Fibroblast of villous mesenchyme (primary cell): Measurements from ENCODE around the gene EOLA2. TPM values are rescaled to one million over a fixed set of nuclear protein-coding genes. Genes with fewer than 3 reads are reported as not detected.
"Not testable (repeated sequence)": the region's sequence is repeated elsewhere in the genome, so short reads cannot be mapped to it uniquely, and the experiment has no call there.

Source experiments
- DNase-seq: peaks from one replicate; pipeline ENCODE4 v3.0.0-alpha.2; 2010; ENCODE audit warnings: low read depth
- H3K4me3 ChIP-seq: 2 replicates; pipeline ENCODE4 v1.5.1; 2011; ENCODE audit warnings: low read depth, mild to moderate bottlenecking, low read length
- CTCF ChIP-seq: IDR thresholded peaks from 2 replicates; pipeline ENCODE4 v1.5.1; 2012; ENCODE audit warnings: low read depth, mild to moderate bottlenecking, low read length; ENCODE audit not compliant: insufficient read depth
- total RNA-seq: library from RNA; depleted of rRNA; stranded (reverse); fragments of >200 nt; gene quantifications from 2 replicates; pipeline ENCODE4 v1.2.3, GENCODE V29; 2012

EOLA2 gene
- total RNA-seq, 1 donor = 16.4 TPM

- not testable (repeated sequence) for DNase-seq, H3K4me3 ChIP-seq
- peak; percentile 53 for TF ChIP-seq CTCF
Measured at GRCh38 chrX:149940674-149941024, 2.4 kb upstream of the EOLA2 start.

- DNase-seq = peak; percentile 98
- no peak for TF ChIP-seq CTCF
- peak overlapping the region; percentile 66 for H3K4me3 ChIP-seq
Measured at GRCh38 chrX:149939905-149940673, 1.8 kb upstream of the EOLA2 start.

GRCh38 chrX:149939655-149939904 lies 1.3 kb upstream of the EOLA2 start:
- no peak for DNase-seq
- TF ChIP-seq CTCF = no peak
- peak overlapping the region; percentile 66 for H3K4me3 ChIP-seq

GRCh38 chrX:149938881-149939654 lies 777 bp upstream of the EOLA2 start:
- no peak for TF ChIP-seq CTCF
- peak overlapping the region; percentile 55 for H3K4me3 ChIP-seq
- DNase-seq = peak; percentile 96

- peak; percentile 33 for DNase-seq
- TF ChIP-seq CTCF = no peak
- H3K4me3 ChIP-seq = peak overlapping the region; percentile 81
Measured at GRCh38 chrX:149937871-149938426, 342 bp downstream of the EOLA2 start.

- DNase-seq = not testable (repeated sequence)
- peak overlapping the region; percentile 81 for H3K4me3 ChIP-seq
Measured at GRCh38 chrX:149937328-149937727, 963 bp downstream of the EOLA2 start.

GRCh38 chrX:149933547-149933946 lies 4.7 kb downstream of the EOLA2 start:
- DNase-seq, H3K4me3 ChIP-seq: not testable (repeated sequence)

- H3K4me3 ChIP-seq, DNase-seq: not testable (repeated sequence)
Measured at GRCh38 chrX:149932970-149933369, 5.3 kb downstream of the EOLA2 start.

GRCh38 chrX:149932150-149932549 lies 6.1 kb downstream of the EOLA2 start:
- DNase-seq, H3K4me3 ChIP-seq: not testable (repeated sequence)

GRCh38 chrX:149931355-149931754 lies 6.9 kb downstream of the EOLA2 start:
- H3K4me3 ChIP-seq, DNase-seq: not testable (repeated sequence)

- not testable (repeated sequence) for H3K4me3 ChIP-seq, DNase-seq
Measured at GRCh38 chrX:149929400-149929799, 8.9 kb downstream of the EOLA2 start, which contains the start of gene HSFX4. TSS of gene HSFX4 (plus strand) at chrX:149929573. CDS start at chrX:149929645, 72 bp downstream.

- not testable (repeated sequence) for H3K4me3 ChIP-seq, DNase-seq
Measured at GRCh38 chrX:149928635-149929034, 9.7 kb downstream of the EOLA2 start.
